CD4-positive, alpha-beta T cell (primary cell): Measurements from ENCODE around the gene SEMA5A. TPM values are rescaled to one million over a fixed set of nuclear protein-coding genes. Genes with fewer than 3 reads are reported as not detected.

Source experiments
- ATAC-seq: fragments of 200-7000 bp; cut with Tn5 transposase; one replicate; pipeline ENCODE4 v1.10.0; 2022; ENCODE audit warnings: mild to moderate bottlenecking; ENCODE audit not compliant: poor library complexity
- CTCF ChIA-PET: fragments of 350-600 bp; sonication (Branson Sonifier 250); formaldehyde crosslinking; loops from one replicate; lab custom pipeline; 2021; ENCODE audit warnings: antibody characterized with exemption, inconsistent platforms; lab: Charles Lee
- POLR2A ChIA-PET: fragments of 350-600 bp; sonication (Branson Sonifier 250); formaldehyde crosslinking; loops from one replicate; lab custom pipeline; 2021; ENCODE audit warnings: antibody characterized with exemption, inconsistent platforms; lab: Charles Lee
- DNase-seq, 14 experiments: peaks; one replicate each; pipeline ENCODE4 v3.0.0-alpha.2; 2013 to 2020; ENCODE audit warnings: mixed read lengths in 2 of 14
- H3K27ac ChIP-seq, 2 donors: one replicate each; pipeline versions ENCODE4 v1.5.1 to v1.7.0; 2013; ENCODE audit warnings: low read length in 2 of 2, low read depth in 1 of 2, mild to moderate bottlenecking in 1 of 2
- H3K27me3 ChIP-seq, 2 experiments: 1 replicate in 1 of 2; 2 replicates in 1 of 2; pipeline versions ENCODE4 v1.6.1 to v1.7.0; 2013; ENCODE audit warnings: low read length in 2 of 2, control low read depth in 1 of 2, mild to moderate bottlenecking in 1 of 2, moderate library complexity in 1 of 2; ENCODE audit not compliant: insufficient read depth in 2 of 2, control insufficient read depth in 1 of 2
- H3K36me3 ChIP-seq: one replicate; pipeline ENCODE4 v1.6.1; 2013; ENCODE audit warnings: low read length, control low read depth; ENCODE audit not compliant: insufficient read depth
- H3K4me1 ChIP-seq: one replicate; pipeline ENCODE4 v1.6.1; 2013; ENCODE audit warnings: low read length, control low read depth; ENCODE audit not compliant: insufficient read depth
- H3K4me3 ChIP-seq: one replicate; pipeline ENCODE4 v1.5.1; 2013; ENCODE audit warnings: mild to moderate bottlenecking, low read length, moderate library complexity
- H3K9me3 ChIP-seq, 2 experiments: 1 replicate in 1 of 2; 2 replicates in 1 of 2; pipeline versions ENCODE4 v1.6.1 to v1.7.0; 2013; ENCODE audit warnings: low read length in 2 of 2, mild to moderate bottlenecking in 2 of 2, control low read depth in 1 of 2, moderate library complexity in 1 of 2; ENCODE audit not compliant: control insufficient read depth in 1 of 2, insufficient read depth in 1 of 2
- H3K27ac Mint-ChIP-seq: one replicate; pipeline ENCODE4 v1.8.0; 2020; ENCODE audit warnings: mixed read lengths
- H3K27me3 Mint-ChIP-seq: one replicate; pipeline ENCODE4 v1.8.0; 2021; ENCODE audit warnings: mixed read lengths
- H3K36me3 Mint-ChIP-seq: one replicate; pipeline ENCODE4 v1.8.0; 2021; ENCODE audit warnings: low read depth, mixed read lengths
- H3K4me1 Mint-ChIP-seq: one replicate; pipeline ENCODE4 v1.8.0; 2021; ENCODE audit warnings: low read depth, mixed read lengths
- H3K4me3 Mint-ChIP-seq: one replicate; pipeline ENCODE4 v1.8.0; 2020; ENCODE audit warnings: mild to moderate bottlenecking, mixed read lengths
- H3K9me3 Mint-ChIP-seq: one replicate; pipeline ENCODE4 v1.8.0; 2020; ENCODE audit warnings: mixed read lengths
- CTCF ChIP-seq: fragments of 200-600 bp; IDR thresholded peaks from one replicate; pipeline ENCODE4 v1.8.0; 2022; ENCODE audit warnings: antibody characterized with exemption, mild to moderate bottlenecking
- intact Hi-C, 2 experiments: fragments of 100-400 bp; cut with DNase I in 1 of 2; cut with micrococcal nuclease in 1 of 2; formaldehyde crosslinking; loops; one replicate each; pipeline versions ENCODE4 v1.15.1 to v1.9.0; 2023 to 2025; cut with DNase I, micrococcal nuclease
- total RNA-seq, 174 experiments: library from RNA in 2 of 174; stranded (reverse) in 2 of 174; gene quantifications; one replicate each; pipeline ENCODE4 v1.2.3 and lab custom pipeline; 2021 to 2026

SEMA5A gene
- total RNA-seq, 2 experiments from 2014 or later: 2.0 to 2.9 TPM

GRCh38 chr5:9363026-9363425 is 182.8 kb downstream of the SEMA5A start:
- DNase-seq (no peak), ATAC-seq (no peak)
- ChIA-PET CTCF (no interaction called here), POLR2A (no interaction called here)
- Histone ChIP-seq H3K4me1 (no peaks in the 10 kb centered on the region), H3K4me3 (no peak overlapping the region), H3K27ac (no peak overlapping the region), H3K36me3 (no peaks in the 10 kb centered on the region), H3K27me3 (no peaks in the 10 kb centered on the region), H3K9me3 (peaks cover 0 to 3% of the 10 kb centered on the region in 2 experiments)
- Mint-ChIP-seq H3K4me1 (peaks cover 8% of the 10 kb centered on the region), H3K36me3 (no peaks in the 10 kb centered on the region), H3K27me3 (no peaks in the 10 kb centered on the region), H3K4me3 (no peak overlapping the region), H3K27ac (peak overlapping the region; percentile 21), H3K9me3 (peaks cover 3% of the 10 kb centered on the region)
- TF ChIP-seq CTCF: no peak
- intact Hi-C loops: no loop called here

DNA sequence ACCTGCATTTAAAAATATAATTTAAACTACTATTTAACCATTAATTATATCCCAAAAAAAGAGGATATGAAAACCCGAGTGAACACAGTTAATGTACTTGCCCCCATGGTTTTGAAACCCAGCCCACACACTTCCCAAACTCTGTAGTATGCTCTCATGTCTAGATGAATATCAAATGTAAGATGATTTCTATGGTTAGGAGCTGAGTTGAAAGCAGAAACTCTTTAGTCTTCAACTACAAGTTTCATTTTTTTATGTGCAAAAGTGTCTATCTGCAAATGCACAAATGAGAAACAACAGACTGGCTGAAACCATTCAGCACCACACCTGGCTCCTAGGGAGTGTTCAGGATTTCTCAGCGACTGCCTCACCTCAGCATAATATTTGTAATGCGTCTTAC is 183.3 kb downstream of the SEMA5A start:
- H3K27ac ChIP-seq: no peak overlapping the region
- CTCF ChIA-PET: no interaction called here
- peak overlapping the region; percentile 21 for H3K27ac Mint-ChIP-seq

DNA sequence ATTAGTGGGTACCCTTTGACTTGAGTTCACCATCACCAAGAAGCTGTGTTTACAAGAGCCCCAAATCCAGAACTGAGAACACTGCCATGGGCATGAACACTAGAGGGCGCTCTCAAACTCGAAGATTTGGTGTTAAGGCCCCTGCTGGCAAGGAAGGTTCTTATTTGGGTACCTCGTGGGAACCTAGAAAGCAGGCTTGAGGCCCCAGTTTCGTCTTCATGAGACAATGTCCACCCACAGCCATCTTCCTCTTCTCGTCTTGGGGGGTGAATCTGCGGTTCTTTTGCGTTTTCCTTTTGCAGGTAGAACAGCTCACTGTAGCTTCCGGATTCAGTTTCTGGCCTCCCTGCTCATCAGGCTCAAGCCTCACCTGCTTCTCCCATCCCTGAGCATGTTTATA is 184.0 kb downstream of the SEMA5A start:
- peak in 13 of 14 experiments; percentile 2 to 56 (median 14) for DNase-seq
- ATAC-seq: no peak
- intact Hi-C loops: no loop called here
- TF ChIP-seq CTCF: peak; percentile 45
- H3K4me1 ChIP-seq: no peaks in the 10 kb centered on the region
- CTCF ChIA-PET: no interaction called here
- H3K27ac ChIP-seq: no peak overlapping the region
- no peaks in the 10 kb centered on the region for H3K27me3 ChIP-seq
- H3K36me3 ChIP-seq: no peaks in the 10 kb centered on the region
- POLR2A ChIA-PET: no interaction called here
- peaks cover 0 to 3% of the 10 kb centered on the region in 2 experiments for H3K9me3 ChIP-seq
- H3K4me3 Mint-ChIP-seq: no peak overlapping the region
- peaks cover 3% of the 10 kb centered on the region for H3K9me3 Mint-ChIP-seq
- peak overlapping the region; percentile 2 for H3K27ac Mint-ChIP-seq
- no peak overlapping the region for H3K4me3 ChIP-seq
- H3K4me1 Mint-ChIP-seq: peaks cover 8% of the 10 kb centered on the region
- no peaks in the 10 kb centered on the region for H3K36me3 Mint-ChIP-seq
- H3K27me3 Mint-ChIP-seq: no peaks in the 10 kb centered on the region

More for the DNA sequence above, 183.3 kb downstream of the SEMA5A start:
- no peak overlapping the region for H3K4me3 ChIP-seq
- POLR2A ChIA-PET: no interaction called here
- peaks cover 0 to 3% of the 10 kb centered on the region in 2 experiments for H3K9me3 ChIP-seq
- H3K27me3 Mint-ChIP-seq: no peaks in the 10 kb centered on the region
- DNase-seq (no peak), ATAC-seq (no peak)
- no peaks in the 10 kb centered on the region for H3K4me1 ChIP-seq
- no peaks in the 10 kb centered on the region for H3K36me3 Mint-ChIP-seq
- H3K36me3 ChIP-seq: no peaks in the 10 kb centered on the region
- no peak overlapping the region for H3K4me3 Mint-ChIP-seq
- intact Hi-C loops: no loop called here
- H3K27me3 ChIP-seq: no peaks in the 10 kb centered on the region
- no peak for TF ChIP-seq CTCF
- peaks cover 8% of the 10 kb centered on the region for H3K4me1 Mint-ChIP-seq
- peaks cover 3% of the 10 kb centered on the region for H3K9me3 Mint-ChIP-seq
